ENCODE measurements around the gene UBE2M.
"Not testable (repeated sequence)": the region's sequence is repeated elsewhere in the genome, so short reads cannot be mapped to it uniquely, and the experiment has no call there.

UBE2M gene

GRCh38 chr19:58545286-58546018 lies 13.0 kb downstream of the UBE2M start:
- intact Hi-C loops (cut with DNase I) = no loop called here
- peak in 1 of 10 donors; percentile 54 for DNase-seq

- intact Hi-C loops (cut with DNase I) = loop anchor here (1.0 kb wide), 1 partner anchor 11 kb away; the partner anchor contains the start of gene CHMP2A
- DNase-seq = peak in 4 of 10 donors; percentile 41 to 74 (median 53)
These were observed 13.7 kb downstream of the UBE2M start for GRCh38 chr19:58544591-58545285.

- peak; percentile 95 to 99 (median 97) for DNase-seq
- intact Hi-C loops (cut with DNase I) = loop anchor here (1.0 kb wide), 1 partner anchor 11 kb away; the partner anchor contains the start of gene CHMP2A
These were observed 14.4 kb downstream of the UBE2M start, which contains the start of gene TRIM28 for GRCh38 chr19:58543826-58544590. Gene TRIM28 (plus strand): TSS chr19:58544064. CDS start chr19:58544758, 694 bp downstream.

GRCh38 chr19:58542641-58543372 lies 15.6 kb downstream of the UBE2M start:
- intact Hi-C loops (cut with DNase I) = not testable (repeated sequence)
- DNase-seq = peak in 1 of 10 donors; percentile 23

GRCh38 chr19:58539169-58539559 lies 19.2 kb downstream of the UBE2M start:
- intact Hi-C loops (cut with DNase I); DNase-seq: not testable (repeated sequence)

- peak in 1 of 10 donors; percentile 39 for DNase-seq
- intact Hi-C loops (cut with DNase I) = no loop called here
These were observed 19.9 kb downstream of the UBE2M start for GRCh38 chr19:58538257-58539168.

- intact Hi-C loops (cut with DNase I) = no loop called here
- peak in 1 of 10 donors; percentile 24 for DNase-seq
These were observed 21.3 kb downstream of the UBE2M start for GRCh38 chr19:58536852-58537798.

GRCh38 chr19:58535857-58536256 lies 22.6 kb downstream of the UBE2M start:
- DNase-seq = no peak
- intact Hi-C loops (cut with DNase I) = no loop called here

GRCh38 chr19:58531034-58531840 lies 27.2 kb downstream of the UBE2M start:
- DNase-seq = peak in 2 of 10 donors; percentile 10 to 23
- intact Hi-C loops (cut with DNase I) = no loop called here

- intact Hi-C loops (cut with DNase I) = no loop called here
- DNase-seq = no peak
These were observed 29.0 kb downstream of the UBE2M start for GRCh38 chr19:58529405-58529804.

GRCh38 chr19:58522709-58523108 lies 35.7 kb downstream of the UBE2M start:
- DNase-seq = peak in 2 of 10 donors; percentile 3 to 60
- intact Hi-C loops (cut with DNase I) = no loop called here

- intact Hi-C loops (cut with DNase I) = no loop called here
- DNase-seq = peak in 1 of 10 donors; percentile 4
These were observed 36.8 kb downstream of the UBE2M start for GRCh38 chr19:58521651-58522050.

GRCh38 chr19:58520257-58520599 lies 38.2 kb downstream of the UBE2M start:
- DNase-seq = no peak
- intact Hi-C loops (cut with DNase I) = no loop called here

GRCh38 chr19:58519355-58520256 lies 38.8 kb downstream of the UBE2M start, which contains the start of gene ZBTB45:
Gene ZBTB45 (minus strand): TSS chr19:58519810. CDS start chr19:58517673, 2,137 bp downstream.
- DNase-seq = peak; percentile 87 to 99 (median 92)
- intact Hi-C loops (cut with DNase I) = loop anchor here (2.0 kb wide), 1 partner anchor 79 kb away; the partner anchor contains the start of gene ZNF132

GRCh38 chr19:58519087-58519354 lies 39.4 kb downstream of the UBE2M start:
- DNase-seq = peak; percentile 37 to 92 (median 58)
- intact Hi-C loops (cut with DNase I) = loop anchor here (2.0 kb wide), 1 partner anchor 78 kb away; the partner anchor contains the start of gene ZNF132

Measured in posterior cingulate gyrus (tissue), 11 donors.